ENCODE data around the gene GPHN.
"Not testable (repeated sequence)": the region's sequence is repeated elsewhere in the genome, so short reads cannot be mapped to it uniquely, and the experiment has no call there.

Gene GPHN

DNA sequence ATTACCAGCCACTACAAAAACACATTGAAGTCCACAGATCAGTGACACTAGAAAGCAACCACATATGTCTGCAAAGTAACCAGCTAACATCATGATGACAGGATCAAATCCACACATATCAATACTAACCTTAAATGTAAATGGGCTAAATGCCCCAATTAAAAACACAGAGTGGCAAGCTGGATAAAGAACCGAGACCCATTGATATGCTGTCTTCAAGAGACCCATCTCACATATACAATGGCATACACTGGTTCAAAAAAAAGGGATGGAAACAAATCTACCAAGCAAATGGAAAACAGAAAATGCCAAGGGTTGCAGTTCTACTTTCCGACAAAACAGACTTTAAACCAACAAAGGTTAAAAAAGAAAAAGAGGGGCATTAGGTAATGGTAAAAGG is 307.7 kb downstream of the GPHN start:
- DNase-seq: no peak

DNA sequence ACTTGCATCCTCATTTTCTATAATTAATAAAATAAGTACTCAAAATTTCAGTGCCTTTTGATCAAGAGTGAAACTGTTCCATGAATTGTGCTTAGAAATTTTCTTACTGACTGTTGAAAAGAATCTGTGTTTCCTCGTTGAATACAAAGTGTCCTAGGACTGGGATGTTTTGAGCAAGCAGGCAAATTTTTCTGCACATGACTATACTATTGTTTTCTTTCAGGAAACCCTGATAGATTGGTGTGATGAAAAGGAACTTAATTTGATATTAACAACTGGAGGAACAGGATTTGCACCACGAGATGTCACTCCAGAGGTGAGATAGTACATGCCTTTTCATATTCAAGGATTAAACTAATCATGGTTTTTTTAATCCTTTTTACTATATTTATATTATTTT is 316.3 kb downstream of the GPHN start:
- DNase-seq: no peak

GRCh38 chr14:66827182-66827581 is 319.2 kb downstream of the GPHN start:
- DNase-seq: no peak

GRCh38 chr14:66831173-66831572 is 323.2 kb downstream of the GPHN start:
- no peak for DNase-seq

- no peak for DNase-seq
Measured at GRCh38 chr14:66833816-66834215, 325.9 kb downstream of the GPHN start.

DNA sequence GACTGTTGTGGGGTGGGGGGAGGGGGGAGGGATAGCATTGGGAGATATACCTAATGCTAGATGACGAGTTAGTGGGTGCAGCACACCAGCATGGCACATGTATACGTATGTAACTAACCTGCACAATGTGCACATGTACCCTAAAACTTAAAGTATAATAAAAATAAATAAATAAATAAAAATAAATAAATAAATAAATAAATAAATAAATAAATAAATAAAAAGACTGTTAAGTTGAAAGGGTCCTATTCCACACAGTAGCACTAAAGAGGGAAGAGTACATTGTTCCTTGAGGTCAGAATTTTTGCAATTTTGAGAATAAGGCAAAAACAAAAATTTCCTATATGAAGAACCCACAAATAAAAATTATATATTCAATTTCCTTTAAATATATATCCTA is 329.5 kb downstream of the GPHN start:
- DNase-seq: not testable (repeated sequence)

DNA sequence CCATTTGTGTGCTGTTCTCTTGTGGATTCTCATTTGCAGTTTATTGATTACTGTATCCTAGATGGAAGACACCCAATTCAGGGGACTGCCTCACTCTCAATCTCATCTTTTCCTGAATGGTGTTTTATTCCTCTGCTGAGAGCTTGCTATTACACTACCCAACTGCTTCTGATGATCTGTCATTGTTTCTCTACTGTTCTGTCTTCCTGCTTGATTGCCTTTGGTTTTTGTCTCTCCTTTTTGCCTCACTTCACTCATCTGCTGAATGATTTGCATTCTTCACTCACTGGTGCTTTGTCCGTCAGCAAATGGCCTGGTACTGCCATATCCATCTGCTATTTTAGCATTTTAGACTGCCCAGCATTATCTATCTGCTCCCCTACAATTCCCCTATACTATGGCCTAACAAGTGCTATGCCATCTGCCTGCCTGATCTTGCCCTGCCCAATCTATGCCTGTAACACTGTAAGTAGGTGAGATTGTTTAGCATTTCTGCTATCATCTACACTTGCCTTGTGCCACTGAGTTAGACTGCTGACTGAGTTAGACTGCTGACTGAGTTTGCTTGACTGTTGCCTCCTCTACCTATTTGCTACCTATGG is 335.1 kb downstream of the GPHN start:
- DNase-seq: no peak

GRCh38 chr14:66850258-66850888 is 342.4 kb downstream of the GPHN start:
- no peak for DNase-seq

- DNase-seq: no peak
Measured at GRCh38 chr14:66853311-66853710, 345.4 kb downstream of the GPHN start.

- DNase-seq: no peak
Measured at GRCh38 chr14:66857867-66858266, 349.9 kb downstream of the GPHN start.

DNA sequence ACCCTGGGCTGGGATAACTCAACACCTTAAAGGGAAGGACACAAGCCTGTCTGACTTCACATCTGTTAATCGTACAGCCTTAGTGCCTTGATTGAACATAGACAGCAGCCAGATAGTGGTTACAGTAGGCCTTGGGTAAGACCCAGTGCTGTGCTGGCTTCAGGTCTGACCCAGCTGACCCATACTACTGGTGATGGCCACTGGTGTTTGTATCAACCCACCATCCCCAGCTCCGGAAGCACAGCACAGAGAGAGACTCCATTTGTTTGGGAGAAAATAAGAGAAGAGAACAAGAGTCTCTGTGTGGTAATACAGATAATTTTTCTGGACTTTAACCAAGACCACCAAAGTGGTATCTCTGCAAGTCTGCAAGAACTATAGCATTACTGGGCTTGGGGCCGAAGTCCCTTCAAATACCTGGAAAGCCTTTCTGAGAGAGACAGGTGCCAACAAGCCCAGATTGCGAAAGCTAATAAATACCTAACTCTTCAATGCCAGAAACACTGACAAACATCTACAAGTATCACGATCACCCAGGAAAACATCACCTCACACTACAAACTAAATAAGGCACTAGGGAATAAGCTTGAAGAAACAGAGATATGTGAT is 351.2 kb downstream of the GPHN start:
- no peak for DNase-seq

- DNase-seq: no peak
Measured at GRCh38 chr14:66881596-66881995, 373.6 kb downstream of the GPHN start.

GRCh38 chr14:66884149-66884548 is 376.2 kb downstream of the GPHN start:
- no peak for DNase-seq

DNA sequence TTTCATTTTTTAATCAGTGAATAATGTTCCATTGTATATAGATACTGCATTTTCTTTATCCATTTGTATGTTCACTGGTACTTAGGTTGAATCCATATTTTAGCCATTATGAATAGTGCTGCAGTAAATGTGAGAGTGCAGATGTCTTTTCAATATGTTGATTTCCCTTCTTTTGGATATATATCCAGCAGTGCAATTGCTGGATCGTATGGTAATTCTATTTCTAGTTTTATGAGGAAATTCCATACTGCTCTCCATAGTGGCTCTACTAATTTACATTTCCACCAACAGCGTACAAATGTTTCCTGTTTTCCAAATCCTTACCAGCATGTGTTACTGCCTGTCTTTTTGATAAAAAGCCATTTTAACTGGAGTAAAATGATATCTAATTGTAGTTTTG is 392.8 kb downstream of the GPHN start:
- no peak for DNase-seq

DNA sequence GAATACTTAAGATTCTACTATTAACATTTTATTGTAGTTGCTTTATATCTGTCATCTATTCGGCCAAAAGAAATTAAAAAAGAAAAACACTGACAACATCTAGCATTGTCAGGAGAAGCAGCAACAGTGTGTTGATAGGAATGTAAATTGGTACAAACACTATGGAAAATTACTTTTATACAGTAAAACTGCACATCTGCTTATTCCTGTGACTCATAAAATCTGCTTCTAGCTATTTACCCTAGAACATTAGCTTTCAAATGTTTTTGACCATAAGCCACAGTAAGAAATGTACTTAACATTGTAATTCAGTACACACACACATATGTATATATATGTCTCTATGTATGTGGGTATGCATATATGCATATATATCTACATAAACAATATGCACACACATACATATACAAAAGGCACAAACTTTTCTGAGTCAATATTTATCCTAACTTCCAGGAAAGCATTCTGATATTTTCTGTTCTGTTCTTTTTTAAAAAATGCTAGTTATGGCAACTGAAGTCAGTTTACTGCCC is 402.4 kb downstream of the GPHN start:
- no peak for DNase-seq

- DNase-seq: no peak
Measured at GRCh38 chr14:66916421-66916820, 408.5 kb downstream of the GPHN start.

DNA sequence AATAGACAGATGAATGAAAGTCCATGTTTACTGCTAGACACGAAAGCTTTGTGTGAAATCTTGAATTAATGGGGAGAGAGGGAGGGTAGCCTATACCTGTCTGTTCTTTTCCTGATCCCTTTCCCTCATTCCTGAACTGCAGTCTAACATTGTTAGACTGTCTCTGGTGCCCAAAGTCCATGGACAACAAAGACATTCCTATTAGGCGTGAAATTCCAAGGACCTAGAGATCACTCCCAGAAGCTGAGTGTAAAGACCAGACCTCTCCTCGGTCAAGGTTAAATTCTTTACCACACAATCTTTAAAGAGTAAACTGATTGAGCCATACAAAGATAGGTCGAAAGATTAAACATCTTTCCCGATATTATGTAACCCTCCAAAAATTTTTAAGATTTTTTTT is 410.6 kb downstream of the GPHN start:
- DNase-seq: no peak

GRCh38 chr14:66920196-66920595 is 412.2 kb downstream of the GPHN start:
- DNase-seq: no peak

DNA sequence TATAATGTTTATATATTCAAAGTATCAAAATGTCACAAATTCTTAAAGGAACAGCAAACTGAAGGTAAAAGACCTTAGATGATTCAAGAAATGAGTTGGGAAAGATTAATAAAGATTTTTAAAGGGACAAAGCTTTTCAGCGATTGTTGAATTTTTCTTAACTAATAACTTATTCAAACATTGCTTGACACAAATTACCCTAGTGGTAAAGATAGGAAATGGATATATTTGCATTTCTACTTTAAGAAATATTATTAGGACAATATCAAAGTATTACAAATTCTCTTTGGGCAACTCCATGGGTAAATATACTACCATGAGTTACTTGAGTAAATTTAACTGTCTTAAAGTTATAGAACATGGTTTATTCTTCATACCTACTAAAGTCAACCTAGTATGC is 415.3 kb downstream of the GPHN start:
- no peak for DNase-seq

DNA sequence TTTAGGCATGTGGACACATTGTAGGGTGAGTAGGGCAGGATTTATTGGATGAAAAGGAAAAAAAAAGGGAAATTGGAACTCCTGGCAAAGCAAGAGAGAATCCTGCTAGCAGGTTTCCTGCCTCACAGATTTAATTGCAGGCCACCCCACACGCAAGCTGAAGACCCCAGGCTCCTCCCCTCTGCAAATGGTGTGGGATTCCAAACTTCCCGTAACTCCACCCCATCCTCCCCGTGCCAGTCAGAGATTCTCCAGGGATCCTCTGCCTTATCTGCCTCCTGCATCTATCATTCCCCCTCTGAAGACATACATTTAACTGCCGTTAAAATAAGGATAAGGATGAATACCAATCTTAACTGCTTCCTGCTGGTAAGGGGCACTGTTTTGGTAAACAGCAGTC is 431.5 kb downstream of the GPHN start:
- DNase-seq: no peak

- no peak for DNase-seq
Measured at GRCh38 chr14:66944872-66945271, 436.9 kb downstream of the GPHN start.

DNA sequence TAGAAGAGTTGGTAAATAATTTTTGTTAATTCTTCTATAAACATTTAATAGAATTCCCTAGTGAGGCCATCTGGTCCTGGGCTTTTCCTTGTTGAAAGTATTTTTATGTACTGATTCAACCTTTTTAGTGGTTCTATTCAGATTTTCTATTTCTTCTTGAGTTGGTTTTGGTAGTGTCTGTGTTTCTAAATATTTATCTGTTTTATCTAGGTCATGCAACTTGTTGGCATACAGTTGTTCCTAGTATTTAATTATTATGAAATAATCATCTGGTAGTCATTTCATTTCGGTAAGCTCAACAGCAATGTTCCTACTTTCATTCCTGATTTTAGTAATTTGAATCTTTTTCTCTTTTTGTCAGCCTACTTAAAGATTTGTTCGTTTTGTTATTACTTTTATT is 447.2 kb downstream of the GPHN start:
- DNase-seq: no peak

GRCh38 chr14:66959437-66960050 is 451.6 kb downstream of the GPHN start:
- DNase-seq: no peak

GRCh38 chr14:66965831-66966230 is 457.9 kb downstream of the GPHN start:
- DNase-seq: no peak
